ENCODE measurements around the gene NFX1.

DNA sequence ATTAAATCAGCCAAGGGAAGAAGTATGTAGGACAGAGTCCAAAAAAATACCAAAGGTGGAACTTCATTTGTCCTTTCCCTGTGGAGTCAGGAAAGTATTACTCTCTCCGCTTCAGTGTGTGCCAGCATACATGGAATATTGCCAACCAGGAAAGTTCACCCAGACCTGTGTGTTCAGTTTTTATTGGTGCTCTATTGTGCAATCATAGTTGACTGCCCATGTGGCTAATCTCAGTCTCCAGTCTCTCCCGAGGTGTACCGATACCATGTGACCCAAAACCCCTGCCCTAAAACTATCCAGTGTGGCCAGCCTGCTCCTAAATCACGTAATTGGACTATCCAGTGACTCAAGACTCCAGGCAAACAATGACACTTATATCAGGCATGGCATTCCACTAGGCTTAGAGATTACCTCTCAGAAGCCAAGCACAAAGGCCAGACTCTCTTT lies 38.8 kb downstream of the NFX1 start:
- no peak for TF ChIP-seq CTCF (conservative IDR thresholded peaks at IDR 0.05 in 1 of 2, IDR thresholded peaks at IDR 0.05 in 1 of 2; ENCODE audit: low read depth in 1 of 2, low read length in 2 of 2)
- no peak for TF ChIP-seq EZH2 (IDR thresholded peaks at IDR 0.05; ENCODE audit: low read length, missing control alignments)

All from fibroblast of lung (primary cell).